HFF-Myc (cell line): ENCODE data around the gene RCSD1.

Experiments
- DNase-seq: peaks from one replicate; pipeline ENCODE4 v3.0.0-alpha.2; 2011; ENCODE audit warnings: low read depth; ENCODE audit errors: extremely low read depth
- H3K4me3 ChIP-seq: replicated peaks from 2 replicates; pipeline ENCODE4 v1.5.1; 2011; ENCODE audit warnings: low read depth, mild to moderate bottlenecking, control low read depth, low read length
- TF ChIP-seq, protein P1 (sequence below): IDR thresholded peaks from 2 replicates; pipeline ENCODE4 v1.5.1; 2012; ENCODE audit warnings: mild to moderate bottlenecking, low read depth, low read length, control low read depth; ENCODE audit errors: missing control alignments

The RCSD1 gene

DNA sequence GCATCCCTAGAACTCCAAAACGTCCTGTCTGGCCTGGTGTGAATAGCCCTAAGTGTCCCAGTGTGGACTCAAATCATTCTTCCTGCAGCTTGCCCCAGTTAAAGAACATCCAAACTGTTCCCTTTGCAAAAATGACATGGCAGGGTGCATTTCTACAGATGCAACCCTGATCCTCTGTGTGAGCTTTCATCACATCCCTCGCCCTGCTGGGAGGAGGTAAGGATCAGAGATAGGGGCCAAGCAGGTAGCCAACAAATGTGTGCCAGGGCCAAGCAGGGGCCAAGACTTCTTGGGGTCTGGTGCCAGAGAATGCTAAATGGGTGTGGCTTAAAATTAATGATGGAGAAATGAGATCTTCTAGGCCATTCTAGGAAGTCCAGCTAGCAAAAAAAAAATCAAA is 64.7 kb downstream of the RCSD1 start:
- no peak overlapping the region for H3K4me3 ChIP-seq
- DNase-seq, result no peak
- TF ChIP-seq, protein P1, sequence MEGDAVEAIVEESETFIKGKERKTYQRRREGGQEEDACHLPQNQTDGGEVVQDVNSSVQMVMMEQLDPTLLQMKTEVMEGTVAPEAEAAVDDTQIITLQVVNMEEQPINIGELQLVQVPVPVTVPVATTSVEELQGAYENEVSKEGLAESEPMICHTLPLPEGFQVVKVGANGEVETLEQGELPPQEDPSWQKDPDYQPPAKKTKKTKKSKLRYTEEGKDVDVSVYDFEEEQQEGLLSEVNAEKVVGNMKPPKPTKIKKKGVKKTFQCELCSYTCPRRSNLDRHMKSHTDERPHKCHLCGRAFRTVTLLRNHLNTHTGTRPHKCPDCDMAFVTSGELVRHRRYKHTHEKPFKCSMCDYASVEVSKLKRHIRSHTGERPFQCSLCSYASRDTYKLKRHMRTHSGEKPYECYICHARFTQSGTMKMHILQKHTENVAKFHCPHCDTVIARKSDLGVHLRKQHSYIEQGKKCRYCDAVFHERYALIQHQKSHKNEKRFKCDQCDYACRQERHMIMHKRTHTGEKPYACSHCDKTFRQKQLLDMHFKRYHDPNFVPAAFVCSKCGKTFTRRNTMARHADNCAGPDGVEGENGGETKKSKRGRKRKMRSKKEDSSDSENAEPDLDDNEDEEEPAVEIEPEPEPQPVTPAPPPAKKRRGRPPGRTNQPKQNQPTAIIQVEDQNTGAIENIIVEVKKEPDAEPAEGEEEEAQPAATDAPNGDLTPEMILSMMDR, result no peak

DNA sequence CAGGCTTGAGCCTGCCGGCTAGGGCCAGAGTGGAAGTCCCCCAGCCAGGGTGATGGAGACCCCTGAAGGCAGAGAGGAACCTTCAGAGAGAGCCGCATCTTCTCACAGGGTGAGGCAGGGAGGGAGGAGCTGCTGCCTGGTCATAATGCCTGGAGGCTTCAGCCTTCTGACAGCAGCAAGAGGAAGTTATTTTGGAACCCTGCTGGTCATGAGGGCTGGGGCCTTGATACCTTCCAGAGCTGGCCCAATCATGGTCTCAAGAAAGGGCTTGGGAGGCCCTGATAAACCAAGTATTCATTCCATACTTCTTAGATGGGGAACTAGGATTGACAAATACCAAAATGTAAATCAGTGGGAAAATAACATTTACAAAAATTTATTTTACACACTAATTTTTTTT is 65.1 kb downstream of the RCSD1 start:
- no peak overlapping the region for H3K4me3 ChIP-seq
- no peak for DNase-seq
- TF ChIP-seq, protein P1, result no peak

DNA sequence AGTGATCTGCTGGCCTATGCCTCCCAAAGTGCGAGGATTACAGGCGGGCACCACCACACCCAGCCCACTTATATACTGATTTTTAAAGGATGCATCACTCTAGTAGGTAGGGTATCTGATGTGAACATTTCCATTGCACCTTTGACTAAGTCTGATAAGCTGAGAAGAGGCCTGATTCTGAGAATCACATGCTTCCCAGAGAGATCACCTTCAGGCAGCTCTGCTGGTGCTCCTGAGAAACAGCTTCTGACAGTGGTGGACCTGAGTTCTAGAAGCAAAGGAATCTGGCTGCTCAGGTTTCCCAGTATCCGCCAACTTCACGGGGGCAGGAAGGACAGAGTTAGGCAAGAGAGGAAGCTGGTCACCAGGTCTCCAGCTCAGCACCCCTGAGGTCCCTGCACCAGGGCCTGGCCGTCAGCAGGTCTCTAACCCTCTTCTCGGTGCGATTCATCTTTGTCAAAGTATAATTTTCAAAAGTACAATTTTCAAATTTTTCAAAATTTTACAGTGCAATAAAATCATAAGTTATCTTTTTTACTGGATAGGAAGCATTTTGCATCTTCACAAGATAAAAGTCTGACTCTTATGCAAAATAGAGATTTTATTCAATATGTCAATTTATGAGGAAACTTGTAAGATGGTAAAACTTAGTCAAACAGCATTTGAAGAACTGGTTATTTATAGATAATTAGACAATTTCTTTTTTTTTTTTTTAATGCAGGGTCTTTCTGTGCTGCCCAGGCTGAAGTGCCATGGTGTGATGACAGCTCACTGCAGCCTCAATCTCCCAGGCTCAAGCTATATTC is 65.9 kb downstream of the RCSD1 start:
- H3K4me3 ChIP-seq, result no peak overlapping the region
- TF ChIP-seq, protein P1, result no peak
- no peak for DNase-seq

DNA sequence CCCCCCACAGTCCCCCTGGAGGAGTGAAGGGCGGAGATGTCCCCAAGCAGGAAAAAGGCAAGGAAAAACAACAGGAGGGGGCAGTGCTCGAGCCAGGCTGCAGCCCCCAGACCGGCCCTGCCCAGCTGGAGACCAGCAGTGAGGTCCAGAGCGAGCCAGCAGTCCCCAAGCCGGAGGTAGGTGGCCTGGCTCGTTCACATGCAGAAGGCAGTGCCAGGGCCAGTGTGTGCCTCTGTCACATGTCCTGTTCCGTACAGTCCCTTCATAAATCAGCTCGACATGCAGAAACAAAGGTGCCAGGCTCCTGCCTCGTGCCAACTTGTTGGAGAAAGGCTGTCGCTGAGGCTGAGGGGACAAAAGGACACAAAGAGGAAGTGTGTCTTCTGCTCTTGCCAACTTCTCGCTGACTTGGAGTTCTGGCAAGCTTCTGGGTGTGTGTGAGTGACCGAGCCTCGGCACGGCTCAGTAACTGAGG is 67.7 kb downstream of the RCSD1 start:
- no peak for DNase-seq
- TF ChIP-seq, protein P1, result no peak
- H3K4me3 ChIP-seq, result no peak overlapping the region

DNA sequence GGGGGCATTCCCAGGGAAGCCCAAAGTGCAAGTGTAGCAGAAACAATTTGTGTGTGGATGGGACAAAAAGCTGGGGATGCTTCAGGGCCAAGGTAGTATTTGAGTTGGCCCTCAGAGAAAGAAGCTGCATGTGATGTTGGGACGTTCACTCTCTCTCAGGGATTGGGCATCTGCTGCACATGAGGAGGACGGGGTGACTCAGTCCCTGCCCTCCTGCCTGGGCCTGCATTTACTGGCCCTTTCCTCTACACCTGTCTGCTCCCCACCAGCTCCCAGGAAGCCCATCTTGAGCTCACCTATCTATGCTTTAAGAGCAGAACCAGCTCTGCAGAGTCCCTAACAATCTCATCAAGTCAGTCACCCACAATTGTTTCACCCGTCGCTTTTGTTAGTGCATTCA is 68.3 kb downstream of the RCSD1 start:
- TF ChIP-seq, protein P1, result no peak
- H3K4me3 ChIP-seq, result no peak overlapping the region
- DNase-seq, result no peak

DNA sequence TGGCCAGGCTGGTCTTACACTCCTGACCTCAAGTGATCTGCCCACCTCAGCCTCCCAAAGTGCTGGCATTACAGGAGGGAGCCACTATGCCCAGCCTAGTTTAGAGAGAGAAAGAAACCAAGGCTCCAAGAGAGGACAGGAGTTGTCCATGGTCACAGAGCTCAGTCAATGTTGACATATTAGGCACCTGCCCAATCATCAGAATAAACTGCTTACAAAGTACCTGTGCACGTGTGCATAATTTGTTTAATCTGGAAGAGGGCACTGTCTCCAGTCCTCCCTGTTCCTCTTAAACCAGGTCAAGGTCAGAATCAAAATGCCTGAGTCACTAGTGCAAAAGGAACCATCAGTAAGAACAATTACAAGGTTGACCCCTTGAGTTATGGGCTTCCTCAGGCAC is 71.5 kb downstream of the RCSD1 start:
- no peak for DNase-seq
- TF ChIP-seq, protein P1, result no peak
- no peak overlapping the region for H3K4me3 ChIP-seq
